Thyroid gland (tissue), 4 donors: Measurements from ENCODE around the gene PPP3R1.

Source experiments
- CTCF ChIP-seq, 6 experiments: fragments of 200-600 bp in 3 of 6; fragments of 450-650 bp in 3 of 6; sonication (generic) in 3 of 6; IDR thresholded peaks; one replicate each; pipeline ENCODE4 v1.5.1; 2016 to 2019; ENCODE audit warnings: antibody characterized with exemption in 6 of 6, mild to moderate bottlenecking in 2 of 6, inconsistent platforms in 1 of 6, moderate library complexity in 1 of 6
- POLR2A ChIP-seq, 2 donors: fragments of 450-650 bp; IDR thresholded peaks; one replicate each; pipeline ENCODE4 v1.6.1; 2017; ENCODE audit warnings: antibody characterized with exemption in 2 of 2, mild to moderate bottlenecking in 2 of 2, moderate library complexity in 1 of 2

DNA sequence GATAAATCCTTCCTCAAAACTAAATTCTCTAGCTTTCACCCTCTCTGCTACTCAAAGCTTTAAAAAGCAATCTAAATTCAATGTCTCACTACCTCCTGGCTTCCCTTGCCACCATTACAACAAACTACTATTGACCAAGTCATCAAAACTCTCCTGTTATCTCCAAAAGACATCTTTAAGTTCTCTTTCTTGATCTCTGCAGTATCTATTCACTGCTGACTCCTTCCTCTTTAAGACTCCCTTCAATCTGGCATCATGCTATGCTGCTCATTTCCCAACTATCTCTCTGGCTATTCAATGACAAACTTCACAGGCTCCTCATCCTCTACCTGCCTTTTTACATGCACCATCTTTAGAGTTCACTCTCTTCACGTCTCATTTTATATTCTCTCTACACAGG is 5.9 kb downstream of the PPP3R1 start:
- TF ChIP-seq CTCF (IDR thresholded peaks at IDR 0.05) (no peak), POLR2A (IDR thresholded peaks at IDR 0.05) (no peak)
